ENCODE measurements around the gene TRIM10. TPM values are rescaled to one million over a fixed set of nuclear protein-coding genes. Genes with fewer than 3 reads are reported as not detected.

The TRIM10 gene
- total and polyA plus RNA-seq, 2 experiments from 2014 or later: 0.31 TPM; not detected in 1

Small RNA genes within 50 kb of the gene (small RNA-seq; reads per million reads assigned to genes)
- not detected for gene RF00554 (ENCODE audit: low replicate concordance)

Other genes starting within 250 kb of the TRIM10 start
- gene HLA-A, start 218.7 kb downstream of the TRIM10 start, total RNA-seq (2014; rRNA removed; shearing (Covaris generic)): 173 and 203 TPM in 2 replicates
- 170 and 180 TPM in 2 replicates for gene HLA-A, start 218.7 kb downstream of the TRIM10 start, polyA plus RNA-seq (2016; fragmentation: Nextera tagmentation; extraction: Ambion mirVana)
- gene POLR1H, start 99.9 kb downstream of the TRIM10 start, total RNA-seq (2014; rRNA removed; shearing (Covaris generic)): 28.1 and 30.1 TPM in 2 replicates
- gene POLR1H, start 99.9 kb downstream of the TRIM10 start, polyA plus RNA-seq (2016; fragmentation: Nextera tagmentation; extraction: Ambion mirVana): 89.4 and 93.6 TPM in 2 replicates
- 19.2 and 19.6 TPM in 2 replicates for gene PPP1R11, start 94.0 kb downstream of the TRIM10 start, total RNA-seq (2014; rRNA removed; shearing (Covaris generic))
- 26.6 and 27.3 TPM in 2 replicates for gene PPP1R11, start 94.0 kb downstream of the TRIM10 start, polyA plus RNA-seq (2016; fragmentation: Nextera tagmentation; extraction: Ambion mirVana)
- 0.85 and 0.94 TPM in 2 replicates for gene RNF39, start 85.4 kb downstream of the TRIM10 start, total RNA-seq (2014; rRNA removed; shearing (Covaris generic))
- gene RNF39, start 85.4 kb downstream of the TRIM10 start, polyA plus RNA-seq (2016; fragmentation: Nextera tagmentation; extraction: Ambion mirVana): 0.50 and 1.1 TPM in 2 replicates
- gene TRIM31, start 48.1 kb downstream of the TRIM10 start, total RNA-seq (2014; rRNA removed; shearing (Covaris generic)): not detected in 2 replicates
- gene TRIM31, start 48.1 kb downstream of the TRIM10 start, polyA plus RNA-seq (2016; fragmentation: Nextera tagmentation; extraction: Ambion mirVana): 0.10 and 0.26 TPM in 2 replicates
- not detected in 2 replicates for gene TRIM40, start 25.1 kb downstream of the TRIM10 start, total RNA-seq (2014; rRNA removed; shearing (Covaris generic))
- gene TRIM40, start 25.1 kb downstream of the TRIM10 start, polyA plus RNA-seq (2016; fragmentation: Nextera tagmentation; extraction: Ambion mirVana): not detected in 2 replicates
- gene TRIM15, start 2.3 kb upstream of the TRIM10 start, total RNA-seq (2014; rRNA removed; shearing (Covaris generic)): 0.23 and 1.0 TPM in 2 replicates
- 0.21 and 0.26 TPM in 2 replicates for gene TRIM15, start 2.3 kb upstream of the TRIM10 start, polyA plus RNA-seq (2016; fragmentation: Nextera tagmentation; extraction: Ambion mirVana)
- gene TRIM26, start 52.2 kb upstream of the TRIM10 start, total RNA-seq (2014; rRNA removed; shearing (Covaris generic)): 31.0 and 38.0 TPM in 2 replicates
- 9.9 and 11.0 TPM in 2 replicates for gene TRIM26, start 52.2 kb upstream of the TRIM10 start, polyA plus RNA-seq (2016; fragmentation: Nextera tagmentation; extraction: Ambion mirVana)
- 14.6 and 19.2 TPM in 2 replicates for gene TRIM39, start 165.7 kb upstream of the TRIM10 start, total RNA-seq (2014; rRNA removed; shearing (Covaris generic))
- 5.4 and 5.9 TPM in 2 replicates for gene TRIM39, start 165.7 kb upstream of the TRIM10 start, polyA plus RNA-seq (2016; fragmentation: Nextera tagmentation; extraction: Ambion mirVana)
- 63.7 and 79.3 TPM in 2 replicates for gene RPP21, start 183.9 kb upstream of the TRIM10 start, total RNA-seq (2014; rRNA removed; shearing (Covaris generic))
- 161 and 178 TPM in 2 replicates for gene RPP21, start 183.9 kb upstream of the TRIM10 start, polyA plus RNA-seq (2016; fragmentation: Nextera tagmentation; extraction: Ambion mirVana)

All from GM23338 (cell line).